A549 (cell line): ENCODE data around the gene PRPF31.

ENCODE experiments used
- BHLHE40 ChIP-seq: IDR thresholded peaks from 2 replicates; pipeline ENCODE4 v1.6.1; 2012; ENCODE audit warnings: low read depth, low read length, inconsistent platforms
- CBX8 ChIP-seq: fragments of 200-600 bp; sonication (generic); IDR thresholded peaks from 2 replicates; pipeline ENCODE4 v1.6.1; 2016
- CTCF ChIP-seq: fragments of >200 bp; sonication (Bioruptor Twin); formaldehyde crosslinking; IDR thresholded peaks from 3 replicates; pipeline ENCODE4 v1.5.1; 2016
- HDAC2 ChIP-seq: fragments of 200-600 bp; sonication (generic); IDR thresholded peaks from 2 replicates; pipeline ENCODE4 v1.6.1; 2016
- KDM5A ChIP-seq: fragments of 200-600 bp; sonication (generic); IDR thresholded peaks from 2 replicates; pipeline ENCODE4 v1.6.1; 2016; ENCODE audit warnings: antibody characterized with exemption, mild to moderate bottlenecking
- MYC ChIP-seq: IDR thresholded peaks from 2 replicates; pipeline ENCODE4 v1.6.1; 2012; ENCODE audit warnings: mild to moderate bottlenecking, inconsistent platforms, low read length, improper control_type of control experiment, borderline replicate concordance
- POLR2A ChIP-seq: IDR thresholded peaks from 2 replicates; pipeline ENCODE4 v1.6.1; 2012; ENCODE audit warnings: mild to moderate bottlenecking, low read length
- POLR2AphosphoS2 ChIP-seq: conservative IDR thresholded peaks from 2 replicates; pipeline ENCODE4 v1.6.1; 2012; ENCODE audit warnings: low read length, improper control_type of control experiment, inconsistent platforms
- RAD21 ChIP-seq, 2 experiments: fragments of >200 bp in 1 of 2; sonication (Bioruptor Twin) in 1 of 2; formaldehyde crosslinking in 1 of 2; IDR thresholded peaks in 1 of 2; conservative IDR thresholded peaks in 1 of 2; 2 replicates in 1 of 2; 3 replicates in 1 of 2; pipeline ENCODE4 v1.6.1; 2012 to 2018; ENCODE audit warnings: inconsistent platforms in 1 of 2
- SMC3 ChIP-seq: fragments of >200 bp; sonication (Bioruptor Twin); formaldehyde crosslinking; IDR thresholded peaks from 3 replicates; pipeline ENCODE4 v1.6.1; 2018; ENCODE audit warnings: inconsistent platforms
- TFCP2L1 ChIP-seq: fragments of 250-450 bp; sonication (Bioruptor Pico); IDR thresholded peaks from 2 replicates; pipeline ENCODE4 v1.5.0; 2021; ENCODE audit warnings: mild to moderate bottlenecking

GRCh38 chr19:54152878-54153524, 37.4 kb downstream of the PRPF31 start:
- no peak for TF ChIP-seq CTCF
- TF ChIP-seq CBX8, result no peak
- no peak for TF ChIP-seq POLR2AphosphoS2
- no peak for TF ChIP-seq HDAC2
- TF ChIP-seq MYC, result no peak
- TF ChIP-seq KDM5A, result no peak
- no peak for TF ChIP-seq TFCP2L1 (CRISPR knock-in tag)
- TF ChIP-seq SMC3, result no peak
- no peak for TF ChIP-seq RAD21 (conservative IDR thresholded peaks at IDR 0.05 in 1 of 2, IDR thresholded peaks at IDR 0.05 in 1 of 2)
- TF ChIP-seq POLR2A, result no peak
- no peak for TF ChIP-seq BHLHE40
